K562 (cell line): ENCODE measurements around the gene IL4I1. TPM values are rescaled to one million over a fixed set of nuclear protein-coding genes. Genes with fewer than 3 reads are reported as not detected.

Experiments used
- ATAC-seq: fragments of 200-7000 bp; cut with Tn5 transposase; 3 replicates; pipeline ENCODE4 v1.9.1; 2020; ENCODE audit warnings: moderate library complexity
- BruUV-seq: library from RNA; stranded (reverse); fragments of 400-500 nt; replicated peaks from 2 replicates; lab custom pipeline; 2021; lab: Mats Ljungman, UMichigan
- CTCF ChIA-PET: fragments of 300-600 bp; formaldehyde crosslinking; extraction: SDS; loops from one replicate; lab custom pipeline; 2021; ENCODE audit warnings: low intra/inter-chr PET ratio; lab: Yijun Ruan, JAX
- POLR2A ChIA-PET: fragments of 300-600, 350-650 bp; sonication (Branson Sonifier 250); formaldehyde crosslinking; extraction: SDS; loops from one replicate; lab custom pipeline; 2021; ENCODE audit warnings: antibody characterized with exemption, inconsistent platforms; lab: Yijun Ruan, JAX
- DNase-seq, 4 experiments: peaks; one replicate each; pipeline versions ENCODE4 v3.0.0 to v3.0.0-alpha.2; 2011 to 2018; ENCODE audit warnings: low spot score in 3 of 4, mixed read lengths in 3 of 4; ENCODE audit errors: extremely low read depth in 1 of 4
- FAIRE-seq: peaks from 2 replicates; lab custom pipeline; 2011; peaks lifted over from hg19 to GRCh38; lab: Jason Lieb, UNC
- H2AFZ ChIP-seq: 2 replicates; pipeline ENCODE4 v1.6.0; 2011; ENCODE audit warnings: low read depth, low read length, control low read depth, inconsistent platforms
- H3K27ac ChIP-seq: fragments of 200-600 bp; 3 replicates; pipeline ENCODE4 v1.8.0; 2011; ENCODE audit warnings: low read depth, mild to moderate bottlenecking, control low read depth, inconsistent platforms, low read length, moderate library complexity, mixed read lengths; ENCODE audit errors: extremely low read depth
- H3K27me3 ChIP-seq, 2 experiments: fragments of 300-600 bp in 1 of 2; 2 replicates in 1 of 2; 3 replicates in 1 of 2; pipeline versions ENCODE4 v1.6.0 to v1.8.0; 2011; ENCODE audit warnings: inconsistent platforms in 2 of 2, low read length in 2 of 2, mild to moderate bottlenecking in 1 of 2, mixed read lengths in 1 of 2, moderate library complexity in 1 of 2; ENCODE audit not compliant: control insufficient read depth in 2 of 2, insufficient read depth in 2 of 2
- H3K36me3 ChIP-seq: fragments of 300-600 bp; 3 replicates; pipeline ENCODE4 v1.8.0; 2011; ENCODE audit warnings: mild to moderate bottlenecking, low read length, inconsistent platforms; ENCODE audit not compliant: control insufficient read depth, insufficient read depth
- H3K4me1 ChIP-seq, 2 experiments: fragments of 200-600 bp in 1 of 2; replicated peaks in 1 of 2; 2 replicates in 1 of 2; 3 replicates in 1 of 2; pipeline versions ENCODE4 v1.5.1 to v1.8.0; 2011; ENCODE audit warnings: inconsistent platforms in 2 of 2, low read length in 2 of 2, mild to moderate bottlenecking in 1 of 2, mixed read lengths in 1 of 2, moderate library complexity in 1 of 2; ENCODE audit not compliant: control insufficient read depth in 2 of 2, insufficient read depth in 2 of 2
- H3K4me2 ChIP-seq: 2 replicates; pipeline ENCODE4 v1.6.1; 2011; ENCODE audit warnings: low read length, control low read depth, inconsistent platforms, mixed read lengths; ENCODE audit not compliant: insufficient read depth
- H3K4me3 ChIP-seq: fragments of 200-600 bp; sonication (generic), shearing (Covaris generic); 2 replicates; pipeline ENCODE4 v1.5.1; 2016; ENCODE audit warnings: control low read depth, inconsistent platforms
- H3K79me2 ChIP-seq: fragments of 200-600 bp; 3 replicates; pipeline ENCODE4 v1.8.0; 2011; ENCODE audit warnings: low read length, inconsistent platforms; ENCODE audit not compliant: control insufficient read depth, insufficient read depth
- H3K9ac ChIP-seq, 2 experiments: 2 replicates each; pipeline versions ENCODE4 v1.6.0 to v1.6.1; 2011; ENCODE audit warnings: low read depth in 2 of 2, low read length in 2 of 2, control low read depth in 1 of 2, inconsistent platforms in 1 of 2, mild to moderate bottlenecking in 1 of 2, mixed read lengths in 1 of 2; ENCODE audit not compliant: insufficient read depth in 1 of 2
- H3K9me1 ChIP-seq: one replicate; pipeline ENCODE4 v1.6.0; 2011; ENCODE audit warnings: inconsistent platforms, mild to moderate bottlenecking, low read length, moderate library complexity; ENCODE audit not compliant: control insufficient read depth, insufficient read depth
- H3K9me3 ChIP-seq: replicated peaks from 2 replicates; pipeline ENCODE4 v1.5.1; 2011; ENCODE audit warnings: low read depth, low read length, inconsistent platforms; ENCODE audit not compliant: control insufficient read depth, insufficient read depth
- H4K20me1 ChIP-seq: replicated peaks from 2 replicates; pipeline ENCODE4 v1.6.1; 2011; ENCODE audit warnings: low read length, inconsistent platforms, mixed read lengths; ENCODE audit not compliant: control insufficient read depth, insufficient read depth
- CCNT2 ChIP-seq: IDR thresholded peaks from 2 replicates; pipeline ENCODE4 v1.6.1; 2011; ENCODE audit warnings: borderline replicate concordance, low read depth, mild to moderate bottlenecking, moderate library complexity, mixed read lengths, low read length; ENCODE audit not compliant: insufficient read length; ENCODE audit errors: extremely low read depth
- CHCHD3 ChIP-seq: fragments of 250-450 bp; sonication (Bioruptor Pico); IDR thresholded peaks from 2 replicates; pipeline ENCODE4 v2.1.2; 2022; ENCODE audit warnings: mild to moderate bottlenecking
- GABPB1 ChIP-seq: sonication (generic); formaldehyde crosslinking; IDR thresholded peaks from 2 replicates; pipeline ENCODE4 v1.8.0; 2022; ENCODE audit warnings: mild to moderate bottlenecking, missing genetic modification reagents
- IRF2 ChIP-seq: sonication (generic); formaldehyde crosslinking; IDR thresholded peaks from 2 replicates; pipeline ENCODE4 v1.8.1; 2022; ENCODE audit warnings: mild to moderate bottlenecking, missing genetic modification reagents
- MAZ ChIP-seq, 2 experiments: fragments of 450-650 bp in 1 of 2; sonication (generic) in 1 of 2; formaldehyde crosslinking; IDR thresholded peaks in 1 of 2; conservative IDR thresholded peaks in 1 of 2; 2 replicates each; pipeline versions ENCODE4 v1.4.0 to v1.5.0; 2020; ENCODE audit warnings: mild to moderate bottlenecking in 1 of 2, missing genetic modification reagents in 1 of 2
- NBN ChIP-seq: fragments of 450-650 bp; IDR thresholded peaks from 2 replicates; pipeline ENCODE4 v1.6.1; 2016; ENCODE audit warnings: low read depth, mild to moderate bottlenecking
- PHB ChIP-seq: fragments of 250-450 bp; sonication (Bioruptor Pico); IDR thresholded peaks from 2 replicates; pipeline ENCODE4 v1.5.0; 2021
- POLR2A ChIP-seq: fragments of 450-650 bp; conservative IDR thresholded peaks from 2 replicates; pipeline ENCODE4 v1.6.1; 2016
- POLR2AphosphoS5 ChIP-seq: IDR thresholded peaks from 2 replicates; pipeline ENCODE4 v1.6.1; 2011; ENCODE audit warnings: mild to moderate bottlenecking, low read depth, low read length, moderate library complexity; ENCODE audit not compliant: control insufficient read depth, insufficient read depth
- POLR2G ChIP-seq: fragments of 200-400 bp; formaldehyde crosslinking; IDR thresholded peaks from 2 replicates; pipeline ENCODE4 v1.6.1; 2017; ENCODE audit warnings: low read depth, mild to moderate bottlenecking, antibody characterized with exemption, low read length, moderate library complexity
- PTBP1 ChIP-seq: fragments of 200-400 bp; formaldehyde crosslinking; IDR thresholded peaks from 2 replicates; pipeline ENCODE4 v1.6.1; 2017; ENCODE audit warnings: low read depth, low read length
- RBFOX2 ChIP-seq: fragments of 200-400 bp; formaldehyde crosslinking; IDR thresholded peaks from 2 replicates; pipeline ENCODE4 v1.6.1; 2017; ENCODE audit warnings: low read depth, mild to moderate bottlenecking, low read length, moderate library complexity
- STAT5A ChIP-seq: IDR thresholded peaks from 2 replicates; pipeline ENCODE4 v1.6.1; 2012; ENCODE audit warnings: low read length, inconsistent platforms, borderline replicate concordance
- TARDBP ChIP-seq: fragments of 450-650 bp; IDR thresholded peaks from 2 replicates; pipeline ENCODE4 v1.6.1; 2016
- WGBS: fragments of 100-300 bp; shearing (Covaris generic); methylation state at CpG from one replicate; pipeline ENCODE4 v1.1.6; 2016; ENCODE audit warnings: low coverage, mixed read lengths; ENCODE audit not compliant: insufficient coverage; ENCODE audit errors: missing lambda C conversion rate; 5-methylcytosine and 5-hydroxymethylcytosine counted together
- in situ Hi-C: fragments of 300-500 bp; cut with MboI; formaldehyde crosslinking; loops from 4 replicates; pipeline ENCODE4 v1.15.0; 2018; ENCODE audit warnings: inconsistent platforms, mixed read lengths
- intact Hi-C: fragments of 100-400 bp; cut with micrococcal nuclease; formaldehyde crosslinking; loops from 2 replicates; pipeline ENCODE4 v1.14.2; 2022
- polyA plus RNA-seq, 8 experiments: library from polyadenylated mRNA; depleted of rRNA in 4 of 8; stranded (reverse) in 5 of 8; unstranded in 3 of 8; fragments of >200 nt; fragmentation: Nextera tagmentation in 2 of 8; fragmentation: Illumina TruSeq in 1 of 8; extraction: Ambion mirVana in 2 of 8; extraction: Trizol in 1 of 8; gene quantifications; 2 replicates each; pipeline versions ENCODE4 v1.2.1 to v1.2.3, GENCODE V29; 2011 to 2014; ENCODE audit warnings: inconsistent platforms in 1 of 8, missing spikeins in 1 of 8
- total RNA-seq, 7 experiments: library from RNA; depleted of rRNA in 6 of 7; stranded (reverse); fragments of >200 nt in 6 of 7; fragmentation: Illumina TruSeq in 2 of 7; extraction: Trizol in 2 of 7; gene quantifications; 2 replicates each; pipeline versions ENCODE4 v1.2.1 to v1.2.3, GENCODE V29; 2011 to 2021; ENCODE audit warnings: low replicate concordance in 1 of 7
- TF ChIP-seq, protein P1 (sequence below): fragments of 450-650 bp; formaldehyde crosslinking; IDR thresholded peaks from 2 replicates; pipeline ENCODE4 v1.4.0; 2020; ENCODE audit warnings: mild to moderate bottlenecking, mixed read lengths
- TF ChIP-seq, protein P2 (sequence below): sonication (generic); formaldehyde crosslinking; IDR thresholded peaks from 2 replicates; pipeline ENCODE4 v1.8.1; 2023; ENCODE audit warnings: mild to moderate bottlenecking, missing genetic modification reagents
- TF ChIP-seq, protein P3 (sequence below): sonication (generic); formaldehyde crosslinking; IDR thresholded peaks from 2 replicates; pipeline ENCODE4 v1.8.0; 2022; ENCODE audit warnings: mild to moderate bottlenecking, missing genetic modification reagents

IL4I1 gene
- total and polyA plus RNA-seq, 9 of the 15 experiments (the other 6 are each of a cell fraction or from before 2014, with no cell fraction given) = 0.06 to 0.95 (median 0.43) TPM; not detected in 2

DNA sequence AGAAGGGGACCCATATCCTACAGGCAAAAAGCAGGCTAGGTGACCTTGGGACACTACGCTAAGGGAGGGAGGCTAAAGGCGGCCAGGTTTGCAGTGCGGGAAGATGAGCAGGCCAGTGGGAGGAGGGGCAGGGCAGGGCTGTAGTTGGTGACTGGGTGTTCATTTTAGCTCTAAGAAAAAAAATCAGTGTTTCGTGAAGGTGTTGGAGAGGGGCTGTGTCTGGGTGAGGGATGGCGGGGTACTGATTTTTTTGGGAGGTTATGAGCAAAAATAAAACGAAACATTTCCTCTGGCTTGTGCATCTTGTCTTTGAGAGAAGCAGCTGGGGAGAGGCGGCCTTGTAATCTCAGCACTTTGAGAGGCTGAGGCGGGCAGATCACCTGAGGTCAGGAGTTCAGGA is 37.0 kb upstream of the IL4I1 start (continued):
- TF ChIP-seq NBN (no peak), POLR2AphosphoS5 (no peak)
- TF ChIP-seq, all 486 proteins: peak for 51

DNA sequence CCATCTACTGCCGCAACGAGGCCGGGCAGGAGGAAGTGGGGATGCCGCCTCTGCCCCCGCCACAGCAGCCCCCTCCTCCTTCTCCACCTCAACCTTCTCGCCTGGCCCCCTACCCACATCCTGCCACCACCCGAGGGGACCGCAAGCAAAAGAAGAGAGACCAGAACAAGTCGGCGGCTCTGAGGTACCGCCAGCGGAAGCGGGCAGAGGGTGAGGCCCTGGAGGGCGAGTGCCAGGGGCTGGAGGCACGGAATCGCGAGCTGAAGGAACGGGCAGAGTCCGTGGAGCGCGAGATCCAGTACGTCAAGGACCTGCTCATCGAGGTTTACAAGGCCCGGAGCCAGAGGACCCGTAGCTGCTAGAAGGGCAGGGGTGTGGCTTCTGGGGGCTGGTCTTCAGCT is 36.0 kb upstream of the IL4I1 start:
- intact Hi-C loops (no loop called here), in situ Hi-C loops (loop anchor here (10.0 kb wide), 1 partner anchor 162 kb away; no protein-coding TSS in a partner anchor)
- H3K9me1 ChIP-seq = peaks cover 5% of the 10 kb centered on the region
- H3K4me1 ChIP-seq = peaks cover 10 to 38% of the 10 kb centered on the region in 2 experiments
- WGBS = 89% methylated on average over 4 of the region's 25 CpGs
- no peak overlapping the region for H3K4me3 ChIP-seq
- ChIA-PET CTCF (no interaction called here), POLR2A (interaction anchor here (0.6 to 0.8 kb wide), 2 partner anchors 54 to 64 kb away, joined by 3 to 4 read pairs; no protein-coding TSS in a partner anchor)
- H3K4me2 ChIP-seq = no peak overlapping the region
- H3K9ac ChIP-seq = peak overlapping the region in 1 of 2 experiments; percentile 65; a peak in 2 of 4 replicates
- H2AFZ ChIP-seq = no peak overlapping the region
- no TSS peak for BruUV-seq
- no peaks in the 10 kb centered on the region for H3K27me3 ChIP-seq
- ATAC-seq = no peak
- FAIRE-seq = no peak
- peaks cover 34% of the 10 kb centered on the region for H3K79me2 ChIP-seq
- no peaks in the 10 kb centered on the region for H3K9me3 ChIP-seq
- peaks cover 8% of the 10 kb centered on the region for H4K20me1 ChIP-seq
- H3K36me3 ChIP-seq = peaks cover 13% of the 10 kb centered on the region; the same call in 2 of the 3 replicates
- H3K27ac ChIP-seq = no peak overlapping the region
- no peak for DNase-seq
- TF ChIP-seq STAT5A (0 out of 2 replicates have a peak, but pooled peaks have one; percentile 8), PHB (CRISPR knock-in tag) (0 out of 2 replicates have a peak, but pooled peaks have one; percentile 65), IRF2 (no peak), GABPB1 (CRISPR knock-in tag) (0 out of 2 replicates have a peak, but pooled peaks have one; percentile 10), CHCHD3 (no peak), TARDBP (peak; percentile 90; the same call in 1 of the 2 replicates), PTBP1 (no peak), POLR2A (no peak), MAZ (CRISPR knock-in tag; conservative IDR thresholded peaks at IDR 0.05 in 1 of 2, IDR thresholded peaks at IDR 0.05 in 1 of 2) (0 out of 4 replicates have a peak, but pooled peaks of 1 of the 2 experiments have one; percentile 4), RBFOX2 (peak; percentile 85), POLR2G (peak; percentile 82), CCNT2 (peak; percentile 41)
- TF ChIP-seq, protein P1, sequence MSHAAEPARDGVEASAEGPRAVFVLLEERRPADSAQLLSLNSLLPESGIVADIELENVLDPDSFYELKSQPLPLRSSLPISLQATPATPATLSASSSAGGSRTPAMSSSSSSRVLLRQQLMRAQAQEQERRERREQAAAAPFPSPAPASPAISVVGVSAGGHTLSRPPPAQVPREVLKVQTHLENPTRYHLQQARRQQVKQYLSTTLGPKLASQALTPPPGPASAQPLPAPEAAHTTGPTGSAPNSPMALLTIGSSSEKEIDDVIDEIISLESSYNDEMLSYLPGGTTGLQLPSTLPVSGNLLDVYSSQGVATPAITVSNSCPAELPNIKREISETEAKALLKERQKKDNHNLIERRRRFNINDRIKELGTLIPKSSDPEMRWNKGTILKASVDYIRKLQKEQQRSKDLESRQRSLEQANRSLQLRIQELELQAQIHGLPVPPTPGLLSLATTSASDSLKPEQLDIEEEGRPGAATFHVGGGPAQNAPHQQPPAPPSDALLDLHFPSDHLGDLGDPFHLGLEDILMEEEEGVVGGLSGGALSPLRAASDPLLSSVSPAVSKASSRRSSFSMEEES = no peak
- TF ChIP-seq, protein P2, sequence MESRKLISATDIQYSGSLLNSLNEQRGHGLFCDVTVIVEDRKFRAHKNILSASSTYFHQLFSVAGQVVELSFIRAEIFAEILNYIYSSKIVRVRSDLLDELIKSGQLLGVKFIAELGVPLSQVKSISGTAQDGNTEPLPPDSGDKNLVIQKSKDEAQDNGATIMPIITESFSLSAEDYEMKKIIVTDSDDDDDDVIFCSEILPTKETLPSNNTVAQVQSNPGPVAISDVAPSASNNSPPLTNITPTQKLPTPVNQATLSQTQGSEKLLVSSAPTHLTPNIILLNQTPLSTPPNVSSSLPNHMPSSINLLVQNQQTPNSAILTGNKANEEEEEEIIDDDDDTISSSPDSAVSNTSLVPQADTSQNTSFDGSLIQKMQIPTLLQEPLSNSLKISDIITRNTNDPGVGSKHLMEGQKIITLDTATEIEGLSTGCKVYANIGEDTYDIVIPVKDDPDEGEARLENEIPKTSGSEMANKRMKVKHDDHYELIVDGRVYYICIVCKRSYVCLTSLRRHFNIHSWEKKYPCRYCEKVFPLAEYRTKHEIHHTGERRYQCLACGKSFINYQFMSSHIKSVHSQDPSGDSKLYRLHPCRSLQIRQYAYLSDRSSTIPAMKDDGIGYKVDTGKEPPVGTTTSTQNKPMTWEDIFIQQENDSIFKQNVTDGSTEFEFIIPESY (CRISPR knock-in tag) = peak; percentile 64; the same call in 1 of the 2 replicates
- TF ChIP-seq, protein P3, sequence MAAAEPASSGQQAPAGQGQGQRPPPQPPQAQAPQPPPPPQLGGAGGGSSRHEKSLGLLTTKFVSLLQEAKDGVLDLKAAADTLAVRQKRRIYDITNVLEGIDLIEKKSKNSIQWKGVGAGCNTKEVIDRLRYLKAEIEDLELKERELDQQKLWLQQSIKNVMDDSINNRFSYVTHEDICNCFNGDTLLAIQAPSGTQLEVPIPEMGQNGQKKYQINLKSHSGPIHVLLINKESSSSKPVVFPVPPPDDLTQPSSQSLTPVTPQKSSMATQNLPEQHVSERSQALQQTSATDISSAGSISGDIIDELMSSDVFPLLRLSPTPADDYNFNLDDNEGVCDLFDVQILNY (CRISPR knock-in tag) = no peak
